ENCODE measurements around the gene CARS1.

The CARS1 gene

DNA sequence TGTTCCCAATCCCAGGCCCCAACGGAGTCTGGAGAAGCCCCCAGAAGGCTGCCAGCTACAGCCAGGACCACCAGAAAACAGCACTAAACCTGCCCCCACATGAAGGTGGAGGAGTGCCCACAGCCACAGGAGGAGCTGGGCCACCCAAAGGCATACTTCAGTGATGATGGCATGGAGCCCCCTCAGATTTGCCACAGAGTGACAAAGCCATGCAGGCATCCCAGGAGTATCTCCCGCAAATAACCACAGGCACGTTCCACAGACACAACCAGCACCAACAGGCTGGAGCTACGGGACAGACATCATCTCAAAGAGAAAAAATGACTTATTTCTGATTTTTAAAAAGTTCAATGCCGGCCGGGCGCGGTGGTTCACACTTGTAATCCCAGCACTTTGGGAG lies 10.6 kb downstream of the CARS1 start:
- TF ChIP-seq, protein P1, sequence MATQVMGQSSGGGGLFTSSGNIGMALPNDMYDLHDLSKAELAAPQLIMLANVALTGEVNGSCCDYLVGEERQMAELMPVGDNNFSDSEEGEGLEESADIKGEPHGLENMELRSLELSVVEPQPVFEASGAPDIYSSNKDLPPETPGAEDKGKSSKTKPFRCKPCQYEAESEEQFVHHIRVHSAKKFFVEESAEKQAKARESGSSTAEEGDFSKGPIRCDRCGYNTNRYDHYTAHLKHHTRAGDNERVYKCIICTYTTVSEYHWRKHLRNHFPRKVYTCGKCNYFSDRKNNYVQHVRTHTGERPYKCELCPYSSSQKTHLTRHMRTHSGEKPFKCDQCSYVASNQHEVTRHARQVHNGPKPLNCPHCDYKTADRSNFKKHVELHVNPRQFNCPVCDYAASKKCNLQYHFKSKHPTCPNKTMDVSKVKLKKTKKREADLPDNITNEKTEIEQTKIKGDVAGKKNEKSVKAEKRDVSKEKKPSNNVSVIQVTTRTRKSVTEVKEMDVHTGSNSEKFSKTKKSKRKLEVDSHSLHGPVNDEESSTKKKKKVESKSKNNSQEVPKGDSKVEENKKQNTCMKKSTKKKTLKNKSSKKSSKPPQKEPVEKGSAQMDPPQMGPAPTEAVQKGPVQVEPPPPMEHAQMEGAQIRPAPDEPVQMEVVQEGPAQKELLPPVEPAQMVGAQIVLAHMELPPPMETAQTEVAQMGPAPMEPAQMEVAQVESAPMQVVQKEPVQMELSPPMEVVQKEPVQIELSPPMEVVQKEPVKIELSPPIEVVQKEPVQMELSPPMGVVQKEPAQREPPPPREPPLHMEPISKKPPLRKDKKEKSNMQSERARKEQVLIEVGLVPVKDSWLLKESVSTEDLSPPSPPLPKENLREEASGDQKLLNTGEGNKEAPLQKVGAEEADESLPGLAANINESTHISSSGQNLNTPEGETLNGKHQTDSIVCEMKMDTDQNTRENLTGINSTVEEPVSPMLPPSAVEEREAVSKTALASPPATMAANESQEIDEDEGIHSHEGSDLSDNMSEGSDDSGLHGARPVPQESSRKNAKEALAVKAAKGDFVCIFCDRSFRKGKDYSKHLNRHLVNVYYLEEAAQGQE (IDR thresholded peaks at IDR 0.05; ENCODE audit: insufficient read depth in 1 of 2, low read depth in 2 of 2, low read length in 2 of 2): no peak
- no peak for TF ChIP-seq SIN3A (IDR thresholded peaks at IDR 0.05; ENCODE audit: borderline replicate concordance, insufficient read depth, low read length)
- no peak for TF ChIP-seq TAF1 (IDR thresholded peaks at IDR 0.05; ENCODE audit: borderline replicate concordance, insufficient read depth, low read length)
- no peak for TF ChIP-seq FOXP2 (optimal IDR thresholded peaks at IDR 0.05; ENCODE audit: borderline replicate concordance, extremely low read depth, extremely low read length, insufficient read depth)
- no peak for TF ChIP-seq POLR2AphosphoS5 (IDR thresholded peaks at IDR 0.05; ENCODE audit: low read depth, low read length)

GRCh38 chr11:3046190-3046589 lies 11.0 kb downstream of the CARS1 start:
- TF ChIP-seq TAF1 (IDR thresholded peaks at IDR 0.05; ENCODE audit: borderline replicate concordance, insufficient read depth, low read length) (no peak), FOXP2 (optimal IDR thresholded peaks at IDR 0.05; ENCODE audit: borderline replicate concordance, extremely low read depth, extremely low read length, insufficient read depth) (no peak), SIN3A (IDR thresholded peaks at IDR 0.05; ENCODE audit: borderline replicate concordance, insufficient read depth, low read length) (no peak), POLR2AphosphoS5 (IDR thresholded peaks at IDR 0.05; ENCODE audit: low read depth, low read length) (no peak)
- TF ChIP-seq, protein P1 (IDR thresholded peaks at IDR 0.05; ENCODE audit: insufficient read depth in 1 of 2, low read depth in 2 of 2, low read length in 2 of 2): no peak

DNA sequence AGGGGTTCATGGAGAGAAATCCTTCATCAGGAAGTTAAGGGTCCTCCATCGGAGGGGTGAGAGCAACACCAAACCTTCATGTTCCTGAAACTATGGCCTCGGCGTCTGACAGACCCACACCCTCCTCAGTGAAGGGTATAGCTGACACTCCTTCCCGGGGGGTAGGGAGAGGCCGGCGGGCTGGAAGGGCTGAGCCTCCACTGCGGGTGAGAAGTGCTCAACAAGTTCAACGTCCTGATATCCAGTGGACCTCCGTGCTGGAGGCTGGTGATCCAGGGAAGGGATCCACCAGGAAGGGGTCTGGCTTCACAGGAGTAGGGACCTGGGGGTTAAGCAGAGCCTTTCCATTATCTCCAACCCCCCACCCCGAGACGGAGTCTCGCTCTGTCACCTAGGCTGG lies 12.3 kb downstream of the CARS1 start:
- TF ChIP-seq SIN3A (IDR thresholded peaks at IDR 0.05; ENCODE audit: borderline replicate concordance, insufficient read depth, low read length): no peak
- TF ChIP-seq, protein P1 (IDR thresholded peaks at IDR 0.05; ENCODE audit: insufficient read depth in 1 of 2, low read depth in 2 of 2, low read length in 2 of 2): no peak
- no peak for TF ChIP-seq POLR2AphosphoS5 (IDR thresholded peaks at IDR 0.05; ENCODE audit: low read depth, low read length)
- no peak for TF ChIP-seq TAF1 (IDR thresholded peaks at IDR 0.05; ENCODE audit: borderline replicate concordance, insufficient read depth, low read length)
- no peak for TF ChIP-seq FOXP2 (optimal IDR thresholded peaks at IDR 0.05; ENCODE audit: borderline replicate concordance, extremely low read depth, extremely low read length, insufficient read depth)

DNA sequence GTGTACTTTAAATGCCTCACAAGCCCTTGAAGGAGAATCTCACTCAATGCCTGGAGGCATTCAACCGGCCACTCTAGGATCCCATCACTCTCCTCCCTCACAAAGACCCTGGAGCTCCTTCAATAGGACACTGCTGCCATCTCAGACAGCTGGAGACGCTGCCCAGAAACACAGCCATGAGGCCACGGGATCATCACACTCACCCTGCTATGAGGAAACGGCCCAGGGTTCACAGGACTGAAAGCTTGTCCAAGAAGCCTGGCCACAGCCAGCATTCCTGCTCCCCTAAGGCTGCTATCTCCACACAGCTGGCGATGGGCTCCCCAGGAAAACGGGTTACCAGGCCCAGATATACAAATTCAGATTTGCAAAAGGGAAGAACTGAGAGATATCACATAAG lies 13.2 kb downstream of the CARS1 start:
- TF ChIP-seq FOXP2 (optimal IDR thresholded peaks at IDR 0.05; ENCODE audit: borderline replicate concordance, extremely low read depth, extremely low read length, insufficient read depth) (no peak), POLR2AphosphoS5 (IDR thresholded peaks at IDR 0.05; ENCODE audit: low read depth, low read length) (no peak), SIN3A (IDR thresholded peaks at IDR 0.05; ENCODE audit: borderline replicate concordance, insufficient read depth, low read length) (no peak), TAF1 (IDR thresholded peaks at IDR 0.05; ENCODE audit: borderline replicate concordance, insufficient read depth, low read length) (no peak)
- TF ChIP-seq, protein P1 (IDR thresholded peaks at IDR 0.05; ENCODE audit: insufficient read depth in 1 of 2, low read depth in 2 of 2, low read length in 2 of 2): no peak
